Endodermal cell (in vitro differentiated cells): Measurements from ENCODE around the gene RBM15. TPM values are rescaled to one million over a fixed set of nuclear protein-coding genes. Genes with fewer than 3 reads are reported as not detected.

ENCODE experiments used
- DNase-seq: peaks from one replicate; pipeline ENCODE4 v3.0.0-alpha.2; 2017
- H3K27ac ChIP-seq: 2 replicates; pipeline ENCODE4 v1.5.1; 2013; ENCODE audit warnings: mild to moderate bottlenecking, low read depth, low read length, moderate library complexity
- H3K27me3 ChIP-seq: 2 replicates; pipeline ENCODE4 v1.6.1; 2013; ENCODE audit warnings: mild to moderate bottlenecking, low read length, moderate library complexity; ENCODE audit not compliant: insufficient read depth, control insufficient read depth, poor library complexity, severe bottlenecking
- H3K36me3 ChIP-seq: 2 replicates; pipeline ENCODE4 v1.7.0; 2013; ENCODE audit warnings: mild to moderate bottlenecking, low read length, moderate library complexity; ENCODE audit not compliant: control insufficient read depth, insufficient read depth
- H3K4me1 ChIP-seq: one replicate; pipeline ENCODE4 v1.7.0; 2013; ENCODE audit warnings: low read length; ENCODE audit not compliant: control insufficient read depth, insufficient read depth
- H3K4me3 ChIP-seq: 2 replicates; pipeline ENCODE4 v1.5.1; 2013; ENCODE audit warnings: mild to moderate bottlenecking, low read length, moderate library complexity
- H3K9ac ChIP-seq: 2 replicates; pipeline ENCODE4 v1.6.1; 2013; ENCODE audit warnings: mild to moderate bottlenecking, low read length, moderate library complexity; ENCODE audit not compliant: poor library complexity, severe bottlenecking; ENCODE audit errors: extremely low read depth
- H3K9me3 ChIP-seq: 2 replicates; pipeline ENCODE4 v1.6.1; 2013; ENCODE audit warnings: mild to moderate bottlenecking, low read length, moderate library complexity; ENCODE audit not compliant: control insufficient read depth
- H3K27ac Mint-ChIP-seq: 2 replicates; pipeline ENCODE4 v1.8.0; 2020; ENCODE audit warnings: mixed read lengths
- H3K27me3 Mint-ChIP-seq: 2 replicates; pipeline ENCODE4 v1.8.0; 2021; ENCODE audit warnings: mild to moderate bottlenecking, mixed read lengths; ENCODE audit not compliant: insufficient read depth
- H3K36me3 Mint-ChIP-seq: 2 replicates; pipeline ENCODE4 v1.8.0; 2020; ENCODE audit warnings: low read depth, mixed read lengths
- H3K4me1 Mint-ChIP-seq: 2 replicates; pipeline ENCODE4 v1.8.0; 2020; ENCODE audit warnings: mixed read lengths
- H3K4me3 Mint-ChIP-seq: 2 replicates; pipeline ENCODE4 v1.8.0; 2020; ENCODE audit warnings: mild to moderate bottlenecking, moderate library complexity, mixed read lengths
- H3K9me3 Mint-ChIP-seq: 2 replicates; pipeline ENCODE4 v1.8.0; 2020; ENCODE audit warnings: mild to moderate bottlenecking, mixed read lengths
- WGBS, 2 experiments: methylation state at CpG; one replicate each; pipeline versions ENCODE4 v1.1.5 to v1.1.7; 2013; ENCODE audit warnings: missing lambda C conversion rate in 2 of 2, mixed read lengths in 1 of 2; ENCODE audit not compliant: insufficient coverage in 1 of 2, insufficient read length in 1 of 2; 5-methylcytosine and 5-hydroxymethylcytosine counted together
- total RNA-seq, 2 donors: library from RNA; stranded (reverse); fragmentation: NEBNext Ultra II Directional in 1 of 2; extraction: Animal tissue kit (Norgen Biotek cat#: 25700) in 1 of 2; gene quantifications; 2 replicates in 1 of 2; 3 replicates in 1 of 2; pipeline ENCODE4 v1.2.1, GENCODE V29; 2021
- TF ChIP-seq, protein P1 (sequence below): fragments of 200-600 bp; sonication (generic); conservative IDR thresholded peaks from 2 replicates; pipeline ENCODE4 v1.5.0; 2021; ENCODE audit warnings: antibody characterized with exemption, mild to moderate bottlenecking

The RBM15 gene
- total RNA-seq, 2 donors from 2014 or later = 42.0 to 54.2 TPM

DNA sequence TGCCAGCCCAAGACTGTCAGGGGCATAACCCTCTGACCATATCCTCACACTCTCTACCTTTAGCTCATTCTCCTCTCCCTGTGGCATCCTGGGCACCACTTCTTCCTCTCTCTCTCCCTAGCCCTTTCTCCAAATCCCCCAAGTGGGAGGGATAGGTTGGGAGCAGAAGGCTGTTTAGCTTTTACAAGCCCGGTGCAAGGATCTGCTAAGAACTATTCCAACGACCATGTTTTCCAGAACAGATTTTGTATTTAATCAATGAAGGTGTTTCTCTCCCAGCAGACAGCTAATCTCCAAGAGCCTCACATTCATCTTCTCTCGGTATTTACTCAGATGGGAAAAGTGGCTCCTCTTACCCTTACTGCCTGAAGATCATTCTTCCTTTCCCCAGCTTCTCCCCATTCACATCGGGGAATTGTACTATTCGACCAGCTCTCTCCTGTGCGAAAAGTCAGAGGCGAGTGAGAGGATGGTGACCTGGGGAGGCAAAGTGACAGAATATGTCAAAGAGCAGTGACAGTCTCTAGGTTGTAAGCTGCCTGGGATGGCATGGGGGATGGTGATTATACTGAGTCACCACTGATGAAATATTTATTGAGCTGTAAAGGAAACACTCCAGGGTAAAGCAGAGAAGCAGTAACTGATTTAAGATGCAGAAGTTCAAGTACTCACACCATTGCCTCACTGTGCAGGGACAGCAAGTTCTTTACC is 47.0 kb upstream of the RBM15 start:
- Histone ChIP-seq H3K4me1 (no peaks in the 10 kb centered on the region), H3K36me3 (no peaks in the 10 kb centered on the region), H3K4me3 (no peak overlapping the region), H3K27me3 (peaks cover 15% of the 10 kb centered on the region), H3K27ac (no peak overlapping the region), H3K9ac (no peak overlapping the region), H3K9me3 (no peaks in the 10 kb centered on the region)
- Mint-ChIP-seq H3K36me3 (no peaks in the 10 kb centered on the region), H3K9me3 (no peaks in the 10 kb centered on the region), H3K4me1 (peaks cover 3% of the 10 kb centered on the region), H3K4me3 (no peak overlapping the region), H3K27me3 (peaks cover 10% of the 10 kb centered on the region), H3K27ac (no peak overlapping the region)
- TF ChIP-seq, protein P1, sequence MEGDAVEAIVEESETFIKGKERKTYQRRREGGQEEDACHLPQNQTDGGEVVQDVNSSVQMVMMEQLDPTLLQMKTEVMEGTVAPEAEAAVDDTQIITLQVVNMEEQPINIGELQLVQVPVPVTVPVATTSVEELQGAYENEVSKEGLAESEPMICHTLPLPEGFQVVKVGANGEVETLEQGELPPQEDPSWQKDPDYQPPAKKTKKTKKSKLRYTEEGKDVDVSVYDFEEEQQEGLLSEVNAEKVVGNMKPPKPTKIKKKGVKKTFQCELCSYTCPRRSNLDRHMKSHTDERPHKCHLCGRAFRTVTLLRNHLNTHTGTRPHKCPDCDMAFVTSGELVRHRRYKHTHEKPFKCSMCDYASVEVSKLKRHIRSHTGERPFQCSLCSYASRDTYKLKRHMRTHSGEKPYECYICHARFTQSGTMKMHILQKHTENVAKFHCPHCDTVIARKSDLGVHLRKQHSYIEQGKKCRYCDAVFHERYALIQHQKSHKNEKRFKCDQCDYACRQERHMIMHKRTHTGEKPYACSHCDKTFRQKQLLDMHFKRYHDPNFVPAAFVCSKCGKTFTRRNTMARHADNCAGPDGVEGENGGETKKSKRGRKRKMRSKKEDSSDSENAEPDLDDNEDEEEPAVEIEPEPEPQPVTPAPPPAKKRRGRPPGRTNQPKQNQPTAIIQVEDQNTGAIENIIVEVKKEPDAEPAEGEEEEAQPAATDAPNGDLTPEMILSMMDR = no peak
- DNase-seq = no peak
- 85 to 88% methylated on average over 1 to 7 of the region's 7 CpGs for WGBS, 2 experiments

DNA sequence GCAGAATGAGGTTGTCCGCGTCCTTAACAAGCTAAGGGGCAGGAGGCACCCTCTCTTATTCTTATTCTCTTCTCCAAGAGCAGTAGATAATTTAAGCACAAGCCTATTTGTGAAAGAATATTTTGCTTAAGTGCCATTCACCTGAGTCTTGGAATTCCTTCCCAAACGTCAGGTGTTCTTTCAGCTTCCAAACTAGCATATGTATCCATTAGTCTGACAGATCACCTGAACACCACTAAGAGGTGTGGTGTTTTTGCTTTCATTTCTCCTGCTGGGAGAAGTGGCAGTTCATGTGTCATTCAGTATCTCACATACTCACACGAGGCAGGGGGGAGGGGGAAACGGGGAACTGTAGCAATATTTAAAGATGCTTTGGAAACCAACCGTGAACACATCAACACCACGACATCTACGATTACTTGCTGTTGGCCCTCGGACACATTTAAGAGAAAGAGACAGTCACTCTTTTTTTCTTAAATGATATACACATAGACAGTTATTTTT is 45.5 kb upstream of the RBM15 start:
- Histone ChIP-seq H3K9me3 (no peaks in the 10 kb centered on the region), H3K4me3 (no peak overlapping the region), H3K4me1 (no peaks in the 10 kb centered on the region), H3K9ac (no peak overlapping the region), H3K27ac (no peak overlapping the region), H3K36me3 (no peaks in the 10 kb centered on the region), H3K27me3 (peaks cover 15% of the 10 kb centered on the region)
- TF ChIP-seq, protein P1 = no peak
- Mint-ChIP-seq H3K4me1 (peaks cover 3% of the 10 kb centered on the region), H3K4me3 (no peak overlapping the region), H3K27me3 (peaks cover 14% of the 10 kb centered on the region), H3K36me3 (no peaks in the 10 kb centered on the region), H3K9me3 (no peaks in the 10 kb centered on the region), H3K27ac (no peak overlapping the region)
- WGBS, 2 experiments = 48 to 89% methylated on average over 2 to 9 of the region's 9 CpGs
- no peak for DNase-seq

DNA sequence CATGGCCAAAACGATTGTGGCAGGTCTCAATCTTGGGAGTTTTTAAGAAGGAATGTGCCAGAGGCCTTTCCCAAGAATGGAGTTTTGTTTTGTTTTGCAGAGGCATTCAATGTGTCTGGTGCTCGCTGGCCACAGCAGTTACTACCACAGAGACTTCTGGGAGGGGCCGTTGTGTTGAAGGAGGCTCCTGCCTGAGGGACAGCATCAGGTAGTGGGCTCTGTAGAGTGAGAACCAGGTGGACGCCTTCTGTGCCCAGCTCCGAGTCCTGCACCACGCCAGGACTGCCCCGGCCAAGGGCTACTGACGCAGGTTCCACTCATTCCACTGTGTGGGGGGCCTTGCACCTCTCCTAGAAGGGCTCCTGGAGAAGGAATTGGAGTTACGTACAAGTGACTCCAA is 44.9 kb upstream of the RBM15 start:
- H3K27me3 Mint-ChIP-seq = peaks cover 15% of the 10 kb centered on the region
- TF ChIP-seq, protein P1 = no peak
- H3K9me3 Mint-ChIP-seq = no peaks in the 10 kb centered on the region
- 92 to 94% methylated on average over 3 to 9 of the region's 9 CpGs for WGBS, 2 experiments
- no peak for DNase-seq
- H3K4me1 Mint-ChIP-seq = peaks cover 3% of the 10 kb centered on the region
- H3K4me3 Mint-ChIP-seq = no peak overlapping the region
- Histone ChIP-seq H3K27ac (no peak overlapping the region), H3K36me3 (no peaks in the 10 kb centered on the region), H3K4me1 (no peaks in the 10 kb centered on the region), H3K4me3 (no peak overlapping the region), H3K27me3 (peaks cover 15% of the 10 kb centered on the region), H3K9me3 (no peaks in the 10 kb centered on the region), H3K9ac (no peak overlapping the region)
- H3K36me3 Mint-ChIP-seq = no peaks in the 10 kb centered on the region
- H3K27ac Mint-ChIP-seq = no peak overlapping the region
